ENCODE results near the gene HM13. TPM values are rescaled to one million over a fixed set of nuclear protein-coding genes. Genes with fewer than 3 reads are reported as not detected.
A peak's percentile ranks its signal among the peaks of the same experiment; 100 is the strongest.

Gene HM13
- total RNA-seq, 2 experiments from 2014 or later = 51.3 to 148 TPM

GRCh38 chr20:31475472-31476293 lies 38.6 kb upstream of the HM13 start:
- TF ChIP-seq EZH2phosphoT487 (IDR thresholded peaks at IDR 0.05; ENCODE audit: borderline replicate concordance, low read depth, low read length) (no peak), CTCF (conservative IDR thresholded peaks at IDR 0.05; ENCODE audit: low read length) (no peak)
- intact Hi-C loops (cut with micrococcal nuclease; ENCODE audit: unreplicated experiment) = no loop called here
- Histone ChIP-seq H3K79me2 (ENCODE audit: insufficient read depth, low read depth, low read length) (no peaks in the 10 kb centered on the region), H3K4me2 (ENCODE audit: low read length) (peak overlapping the region; percentile 71; the same call in 1 of the 2 replicates), H2AFZ (ENCODE audit: low read length) (no peak overlapping the region), H3K9me2 (ENCODE audit: insufficient read depth, low read length) (no peaks in the 10 kb centered on the region), H3K4me3 (ENCODE audit: low read depth, low read length, poor library complexity, severe bottlenecking) (no peak overlapping the region), H3K36me3 (ENCODE audit: insufficient read depth, low read length) (no peaks in the 10 kb centered on the region), H3K9me3 (ENCODE audit: low read length) (no peaks in the 10 kb centered on the region), H4K20me1 (ENCODE audit: insufficient read depth, low read length) (no peaks in the 10 kb centered on the region), H3K27ac (ENCODE audit: low read depth, low read length, poor library complexity, severe bottlenecking) (no peak overlapping the region), H3K4me1 (ENCODE audit: insufficient read depth, low read length, poor library complexity, severe bottlenecking) (peaks cover 28% of the 10 kb centered on the region)
- ChIA-PET CTCF (ENCODE audit: unreplicated experiment) (no interaction called here), POLR2A (no interaction called here)
- no TSS peak for BruUV-seq (replicated peaks)
- DNase-seq (ENCODE audit: low spot score) = no peak

DNA sequence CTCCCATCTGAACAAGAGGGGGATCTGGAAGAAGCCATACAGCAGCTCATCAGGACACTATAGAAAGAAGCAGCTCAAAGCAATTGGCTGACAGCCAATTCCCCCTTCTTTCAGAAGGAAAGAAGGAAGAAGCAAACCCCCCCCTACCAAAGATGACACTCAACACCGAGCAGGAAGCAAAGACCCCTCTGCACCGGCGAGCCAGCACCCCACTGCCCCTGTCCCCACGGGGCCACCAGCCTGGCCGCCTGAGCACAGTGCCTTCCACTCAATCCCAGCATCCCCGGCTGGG lies 38.0 kb upstream of the HM13 start:
- POLR2A ChIA-PET = no interaction called here
- TF ChIP-seq CTCF (conservative IDR thresholded peaks at IDR 0.05; ENCODE audit: low read length) (no peak), EZH2phosphoT487 (IDR thresholded peaks at IDR 0.05; ENCODE audit: borderline replicate concordance, low read depth, low read length) (no peak)
- Histone ChIP-seq H4K20me1 (ENCODE audit: insufficient read depth, low read length) (no peaks in the 10 kb centered on the region), H3K4me1 (ENCODE audit: insufficient read depth, low read length, poor library complexity, severe bottlenecking) (peaks cover 28% of the 10 kb centered on the region), H2AFZ (ENCODE audit: low read length) (no peak overlapping the region), H3K36me3 (ENCODE audit: insufficient read depth, low read length) (no peaks in the 10 kb centered on the region), H3K79me2 (ENCODE audit: insufficient read depth, low read depth, low read length) (no peaks in the 10 kb centered on the region), H3K4me3 (ENCODE audit: low read depth, low read length, poor library complexity, severe bottlenecking) (no peak overlapping the region), H3K9me3 (ENCODE audit: low read length) (no peaks in the 10 kb centered on the region), H3K27ac (ENCODE audit: low read depth, low read length, poor library complexity, severe bottlenecking) (no peak overlapping the region), H3K9me2 (ENCODE audit: insufficient read depth, low read length) (no peaks in the 10 kb centered on the region), H3K4me2 (ENCODE audit: low read length) (no peak overlapping the region)
- intact Hi-C loops (cut with micrococcal nuclease; ENCODE audit: unreplicated experiment) = no loop called here
- DNase-seq (ENCODE audit: low spot score) = no peak
- no TSS peak for BruUV-seq (replicated peaks)
- CTCF ChIA-PET (ENCODE audit: unreplicated experiment) = no interaction called here

DNA sequence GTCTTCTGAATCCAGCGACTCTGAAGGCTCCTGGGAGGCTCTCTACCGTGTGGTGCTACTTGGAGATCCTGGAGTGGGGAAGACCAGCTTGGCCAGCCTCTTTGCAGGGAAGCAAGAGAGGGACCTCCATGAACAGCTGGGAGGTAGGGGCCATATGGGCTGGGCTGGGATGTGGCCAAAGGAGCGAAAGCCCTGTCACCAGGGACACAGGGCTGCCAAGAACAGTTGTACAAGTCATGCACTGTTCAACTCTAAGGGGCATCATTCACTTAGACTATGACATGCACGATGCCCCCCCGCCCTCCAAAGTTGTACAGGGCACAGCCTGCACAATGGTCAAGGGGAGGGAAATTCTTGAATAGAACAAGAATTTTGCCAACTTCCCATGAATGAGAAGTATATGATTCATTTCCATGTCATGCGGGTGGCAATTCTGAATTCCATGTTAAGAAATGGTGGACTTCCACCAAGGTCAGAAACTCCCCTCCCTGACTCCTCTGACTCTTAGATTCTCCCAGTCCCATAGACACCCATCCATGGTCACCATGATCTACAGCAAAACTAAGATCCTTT lies 37.5 kb upstream of the HM13 start:
- POLR2A ChIA-PET = no interaction called here

More for the DNA sequence above, 37.5 kb upstream of the HM13 start:
- Histone ChIP-seq H3K9me2 (ENCODE audit: insufficient read depth, low read length) (no peaks in the 10 kb centered on the region), H3K79me2 (ENCODE audit: insufficient read depth, low read depth, low read length) (no peaks in the 10 kb centered on the region), H3K4me1 (ENCODE audit: insufficient read depth, low read length, poor library complexity, severe bottlenecking) (peaks cover 28% of the 10 kb centered on the region), H3K4me2 (ENCODE audit: low read length) (no peak overlapping the region), H2AFZ (ENCODE audit: low read length) (no peak overlapping the region), H3K27ac (ENCODE audit: low read depth, low read length, poor library complexity, severe bottlenecking) (no peak overlapping the region), H3K4me3 (ENCODE audit: low read depth, low read length, poor library complexity, severe bottlenecking) (no peak overlapping the region), H4K20me1 (ENCODE audit: insufficient read depth, low read length) (no peaks in the 10 kb centered on the region), H3K36me3 (ENCODE audit: insufficient read depth, low read length) (no peaks in the 10 kb centered on the region), H3K9me3 (ENCODE audit: low read length) (no peaks in the 10 kb centered on the region)
- intact Hi-C loops (cut with micrococcal nuclease; ENCODE audit: unreplicated experiment) = no loop called here
- CTCF ChIA-PET (ENCODE audit: unreplicated experiment) = no interaction called here
- no TSS peak for BruUV-seq (replicated peaks)
- DNase-seq (ENCODE audit: low spot score) = no peak
- TF ChIP-seq CTCF (conservative IDR thresholded peaks at IDR 0.05; ENCODE audit: low read length) (no peak), EZH2phosphoT487 (IDR thresholded peaks at IDR 0.05; ENCODE audit: borderline replicate concordance, low read depth, low read length) (no peak)
